ENCODE results near the gene PRKAG2.

Gene PRKAG2

GRCh38 chr7:151615058-151615457, 261.9 kb downstream of the PRKAG2 start:
- no peak for TF ChIP-seq CTCF (IDR thresholded peaks at IDR 0.05; ENCODE audit: low read depth, low read length)

GRCh38 chr7:151614019-151614418, 262.9 kb downstream of the PRKAG2 start:
- no peak for TF ChIP-seq CTCF (IDR thresholded peaks at IDR 0.05; ENCODE audit: low read depth, low read length)

More at GRCh38 chr7:151615058-151615457, 261.9 kb downstream of the PRKAG2 start:
- no peak overlapping the region for H3K4me3 ChIP-seq (ENCODE audit: low read depth, low read length)

GRCh38 chr7:151611878-151612277, 265.0 kb downstream of the PRKAG2 start:
- TF ChIP-seq CTCF (IDR thresholded peaks at IDR 0.05; ENCODE audit: low read depth, low read length) = no peak
- no peak overlapping the region for H3K4me3 ChIP-seq (ENCODE audit: low read depth, low read length)

More at GRCh38 chr7:151614019-151614418, 262.9 kb downstream of the PRKAG2 start:
- no peak overlapping the region for H3K4me3 ChIP-seq (ENCODE audit: low read depth, low read length)

GRCh38 chr7:151611041-151611440, 265.9 kb downstream of the PRKAG2 start:
- no peak overlapping the region for H3K4me3 ChIP-seq (ENCODE audit: low read depth, low read length)
- TF ChIP-seq CTCF (IDR thresholded peaks at IDR 0.05; ENCODE audit: low read depth, low read length) = no peak

- no peak for TF ChIP-seq CTCF (IDR thresholded peaks at IDR 0.05; ENCODE audit: low read depth, low read length)
- no peak overlapping the region for H3K4me3 ChIP-seq (ENCODE audit: low read depth, low read length)
Observed at GRCh38 chr7:151608031-151608551, 268.8 kb downstream of the PRKAG2 start.

GRCh38 chr7:151607464-151607867, 269.4 kb downstream of the PRKAG2 start:
- TF ChIP-seq CTCF (IDR thresholded peaks at IDR 0.05; ENCODE audit: low read depth, low read length) = no peak
- no peak overlapping the region for H3K4me3 ChIP-seq (ENCODE audit: low read depth, low read length)

- no peak overlapping the region for H3K4me3 ChIP-seq (ENCODE audit: low read depth, low read length)
- no peak for TF ChIP-seq CTCF (IDR thresholded peaks at IDR 0.05; ENCODE audit: low read depth, low read length)
Observed at GRCh38 chr7:151603951-151604350, 273.0 kb downstream of the PRKAG2 start.

Measured in WI38 (cell line).